K562 (cell line): ENCODE measurements around the gene CDH19. TPM values are rescaled to one million over a fixed set of nuclear protein-coding genes. Genes with fewer than 3 reads are reported as not detected.

Source experiments
- ATAC-seq: fragments of 200-7000 bp; cut with Tn5 transposase; 3 replicates; pipeline ENCODE4 v1.9.1; 2020; ENCODE audit warnings: moderate library complexity
- BruUV-seq: library from RNA; stranded (reverse); fragments of 400-500 nt; replicated peaks from 2 replicates; lab custom pipeline; 2021; lab: Mats Ljungman, UMichigan
- CTCF ChIA-PET: fragments of 300-600 bp; formaldehyde crosslinking; extraction: SDS; loops from one replicate; lab custom pipeline; 2021; ENCODE audit warnings: low intra/inter-chr PET ratio; lab: Yijun Ruan, JAX
- POLR2A ChIA-PET: fragments of 300-600, 350-650 bp; sonication (Branson Sonifier 250); formaldehyde crosslinking; extraction: SDS; loops from one replicate; lab custom pipeline; 2021; ENCODE audit warnings: antibody characterized with exemption, inconsistent platforms; lab: Yijun Ruan, JAX
- DNase-seq, 4 experiments: peaks; one replicate each; pipeline versions ENCODE4 v3.0.0 to v3.0.0-alpha.2; 2011 to 2018; ENCODE audit warnings: low spot score in 3 of 4, mixed read lengths in 3 of 4; ENCODE audit errors: extremely low read depth in 1 of 4
- FAIRE-seq: peaks from 2 replicates; lab custom pipeline; 2011; peaks lifted over from hg19 to GRCh38; lab: Jason Lieb, UNC
- H2AFZ ChIP-seq: 2 replicates; pipeline ENCODE4 v1.6.0; 2011; ENCODE audit warnings: low read depth, low read length, control low read depth, inconsistent platforms
- H3K27ac ChIP-seq: fragments of 200-600 bp; 3 replicates; pipeline ENCODE4 v1.8.0; 2011; ENCODE audit warnings: low read depth, mild to moderate bottlenecking, control low read depth, inconsistent platforms, low read length, moderate library complexity, mixed read lengths; ENCODE audit errors: extremely low read depth
- H3K27me3 ChIP-seq, 2 experiments: fragments of 300-600 bp in 1 of 2; 2 replicates in 1 of 2; 3 replicates in 1 of 2; pipeline versions ENCODE4 v1.6.0 to v1.8.0; 2011; ENCODE audit warnings: inconsistent platforms in 2 of 2, low read length in 2 of 2, mild to moderate bottlenecking in 1 of 2, mixed read lengths in 1 of 2, moderate library complexity in 1 of 2; ENCODE audit not compliant: control insufficient read depth in 2 of 2, insufficient read depth in 2 of 2
- H3K36me3 ChIP-seq: fragments of 300-600 bp; 3 replicates; pipeline ENCODE4 v1.8.0; 2011; ENCODE audit warnings: mild to moderate bottlenecking, low read length, inconsistent platforms; ENCODE audit not compliant: control insufficient read depth, insufficient read depth
- H3K4me1 ChIP-seq, 2 experiments: fragments of 200-600 bp in 1 of 2; replicated peaks in 1 of 2; 2 replicates in 1 of 2; 3 replicates in 1 of 2; pipeline versions ENCODE4 v1.5.1 to v1.8.0; 2011; ENCODE audit warnings: inconsistent platforms in 2 of 2, low read length in 2 of 2, mild to moderate bottlenecking in 1 of 2, mixed read lengths in 1 of 2, moderate library complexity in 1 of 2; ENCODE audit not compliant: control insufficient read depth in 2 of 2, insufficient read depth in 2 of 2
- H3K4me2 ChIP-seq: 2 replicates; pipeline ENCODE4 v1.6.1; 2011; ENCODE audit warnings: low read length, control low read depth, inconsistent platforms, mixed read lengths; ENCODE audit not compliant: insufficient read depth
- H3K4me3 ChIP-seq: fragments of 200-600 bp; sonication (generic), shearing (Covaris generic); 2 replicates; pipeline ENCODE4 v1.5.1; 2016; ENCODE audit warnings: control low read depth, inconsistent platforms
- H3K79me2 ChIP-seq: fragments of 200-600 bp; 3 replicates; pipeline ENCODE4 v1.8.0; 2011; ENCODE audit warnings: low read length, inconsistent platforms; ENCODE audit not compliant: control insufficient read depth, insufficient read depth
- H3K9ac ChIP-seq, 2 experiments: 2 replicates each; pipeline versions ENCODE4 v1.6.0 to v1.6.1; 2011; ENCODE audit warnings: low read depth in 2 of 2, low read length in 2 of 2, control low read depth in 1 of 2, inconsistent platforms in 1 of 2, mild to moderate bottlenecking in 1 of 2, mixed read lengths in 1 of 2; ENCODE audit not compliant: insufficient read depth in 1 of 2
- H3K9me1 ChIP-seq: one replicate; pipeline ENCODE4 v1.6.0; 2011; ENCODE audit warnings: inconsistent platforms, mild to moderate bottlenecking, low read length, moderate library complexity; ENCODE audit not compliant: control insufficient read depth, insufficient read depth
- H3K9me3 ChIP-seq: replicated peaks from 2 replicates; pipeline ENCODE4 v1.5.1; 2011; ENCODE audit warnings: low read depth, low read length, inconsistent platforms; ENCODE audit not compliant: control insufficient read depth, insufficient read depth
- H4K20me1 ChIP-seq: replicated peaks from 2 replicates; pipeline ENCODE4 v1.6.1; 2011; ENCODE audit warnings: low read length, inconsistent platforms, mixed read lengths; ENCODE audit not compliant: control insufficient read depth, insufficient read depth
- ARID2 ChIP-seq: fragments of 450-650 bp; IDR thresholded peaks from 2 replicates; pipeline ENCODE4 v1.6.1; 2017; ENCODE audit warnings: antibody characterized with exemption, mild to moderate bottlenecking
- ATF1 ChIP-seq, 2 experiments: fragments of 450-650 bp in 1 of 2; IDR thresholded peaks; 2 replicates each; pipeline ENCODE4 v1.6.1; 2016; ENCODE audit warnings: missing compliant biosample characterization in 1 of 2, missing genetic modification characterization in 1 of 2
- CBFA2T2 ChIP-seq: fragments of 450-650 bp; conservative IDR thresholded peaks from 2 replicates; pipeline ENCODE4 v1.6.1; 2017; ENCODE audit warnings: mild to moderate bottlenecking
- ILK ChIP-seq: fragments of 450-650 bp; IDR thresholded peaks from 2 replicates; pipeline ENCODE4 v1.6.1; 2016; ENCODE audit warnings: missing genetic modification characterization, low read depth, mild to moderate bottlenecking, missing compliant biosample characterization, moderate library complexity, borderline replicate concordance
- ZNF263 ChIP-seq: sonication (generic); formaldehyde crosslinking; IDR thresholded peaks from 2 replicates; pipeline ENCODE4 v1.8.0; 2022; ENCODE audit warnings: mild to moderate bottlenecking, missing genetic modification reagents, borderline replicate concordance
- WGBS: fragments of 100-300 bp; shearing (Covaris generic); methylation state at CpG from one replicate; pipeline ENCODE4 v1.1.6; 2016; ENCODE audit warnings: low coverage, mixed read lengths; ENCODE audit not compliant: insufficient coverage; ENCODE audit errors: missing lambda C conversion rate; 5-methylcytosine and 5-hydroxymethylcytosine counted together
- in situ Hi-C: fragments of 300-500 bp; cut with MboI; formaldehyde crosslinking; loops from 4 replicates; pipeline ENCODE4 v1.15.0; 2018; ENCODE audit warnings: inconsistent platforms, mixed read lengths
- intact Hi-C: fragments of 100-400 bp; cut with micrococcal nuclease; formaldehyde crosslinking; loops from 2 replicates; pipeline ENCODE4 v1.14.2; 2022
- polyA plus RNA-seq, 8 experiments: library from polyadenylated mRNA; depleted of rRNA in 4 of 8; stranded (reverse) in 5 of 8; unstranded in 3 of 8; fragments of >200 nt; fragmentation: Nextera tagmentation in 2 of 8; fragmentation: Illumina TruSeq in 1 of 8; extraction: Ambion mirVana in 2 of 8; extraction: Trizol in 1 of 8; gene quantifications; 2 replicates each; pipeline versions ENCODE4 v1.2.1 to v1.2.3, GENCODE V29; 2011 to 2014; ENCODE audit warnings: inconsistent platforms in 1 of 8, missing spikeins in 1 of 8
- total RNA-seq, 7 experiments: library from RNA; depleted of rRNA in 6 of 7; stranded (reverse); fragments of >200 nt in 6 of 7; fragmentation: Illumina TruSeq in 2 of 7; extraction: Trizol in 2 of 7; gene quantifications; 2 replicates each; pipeline versions ENCODE4 v1.2.1 to v1.2.3, GENCODE V29; 2011 to 2021; ENCODE audit warnings: low replicate concordance in 1 of 7
- TF ChIP-seq, protein P1 (sequence below): fragments of 450-650 bp; formaldehyde crosslinking; IDR thresholded peaks from 2 replicates; pipeline ENCODE4 v1.4.0; 2022; ENCODE audit warnings: mild to moderate bottlenecking, moderate library complexity

Gene CDH19
- total and polyA plus RNA-seq, 9 of the 15 experiments (the other 6 are each of a cell fraction or from before 2014, with no cell fraction given) = not detected

DNA sequence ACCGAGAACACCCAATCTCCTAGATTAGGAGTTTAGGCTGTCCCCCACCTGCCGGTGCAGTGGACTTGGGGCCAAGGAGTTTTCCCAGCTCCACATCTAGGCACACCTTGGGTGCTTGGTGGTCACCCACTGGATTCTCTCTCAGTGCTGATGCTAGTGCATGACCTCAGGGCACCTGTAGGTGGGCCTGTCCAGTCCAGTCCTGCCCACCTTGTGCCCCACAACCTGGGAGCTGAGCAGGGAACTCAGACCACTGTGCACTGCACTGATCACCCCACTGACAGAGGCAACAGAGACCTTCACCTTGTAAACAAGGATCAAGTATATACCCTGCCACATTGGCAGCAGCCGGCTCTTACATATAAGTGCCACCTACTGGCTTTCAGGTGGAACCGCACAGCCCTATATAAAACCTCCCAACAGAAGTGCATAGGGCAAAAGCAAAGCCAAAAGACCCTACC is 12.7 kb upstream of the CDH19 start:
- Histone ChIP-seq H3K4me3 (no peak overlapping the region), H4K20me1 (no peaks in the 10 kb centered on the region), H3K9me1 (no peaks in the 10 kb centered on the region), H3K36me3 (no peaks in the 10 kb centered on the region), H2AFZ (no peak overlapping the region), H3K27ac (no peak overlapping the region), H3K9me3 (no peaks in the 10 kb centered on the region), H3K79me2 (no peaks in the 10 kb centered on the region), H3K4me1 (no peaks in the 10 kb centered on the region), H3K9ac (no peak overlapping the region), H3K27me3 (no peaks in the 10 kb centered on the region), H3K4me2 (no peak overlapping the region)
- in situ Hi-C loops (no loop called here), intact Hi-C loops (no loop called here)
- TF ChIP-seq ILK (tag) (no peak), CBFA2T2 (no peak), ZNF263 (CRISPR knock-in tag) (no peak), ARID2 (no peak), ATF1 (CRISPR knock-in tag; IDR thresholded peaks at IDR 0.05) (no peak), ATF1 (tag; IDR thresholded peaks at IDR 0.05) (no peak)
- TF ChIP-seq, protein P1, sequence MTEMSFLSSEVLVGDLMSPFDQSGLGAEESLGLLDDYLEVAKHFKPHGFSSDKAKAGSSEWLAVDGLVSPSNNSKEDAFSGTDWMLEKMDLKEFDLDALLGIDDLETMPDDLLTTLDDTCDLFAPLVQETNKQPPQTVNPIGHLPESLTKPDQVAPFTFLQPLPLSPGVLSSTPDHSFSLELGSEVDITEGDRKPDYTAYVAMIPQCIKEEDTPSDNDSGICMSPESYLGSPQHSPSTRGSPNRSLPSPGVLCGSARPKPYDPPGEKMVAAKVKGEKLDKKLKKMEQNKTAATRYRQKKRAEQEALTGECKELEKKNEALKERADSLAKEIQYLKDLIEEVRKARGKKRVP (CRISPR knock-in tag) = no peak
- BruUV-seq = no TSS peak
- DNase-seq (no peak), ATAC-seq (no peak), FAIRE-seq (no peak)
- WGBS = 0% methylated on average over 2 of the region's 4 CpGs
- ChIA-PET CTCF (no interaction called here), POLR2A (no interaction called here)
